ENCODE results near the gene EPB41L5. TPM values are rescaled to one million over a fixed set of nuclear protein-coding genes. Genes with fewer than 3 reads are reported as not detected.

The EPB41L5 gene
- total and polyA plus RNA-seq, 11 donors = 3.1 to 16.9 (median 9.8) TPM

DNA sequence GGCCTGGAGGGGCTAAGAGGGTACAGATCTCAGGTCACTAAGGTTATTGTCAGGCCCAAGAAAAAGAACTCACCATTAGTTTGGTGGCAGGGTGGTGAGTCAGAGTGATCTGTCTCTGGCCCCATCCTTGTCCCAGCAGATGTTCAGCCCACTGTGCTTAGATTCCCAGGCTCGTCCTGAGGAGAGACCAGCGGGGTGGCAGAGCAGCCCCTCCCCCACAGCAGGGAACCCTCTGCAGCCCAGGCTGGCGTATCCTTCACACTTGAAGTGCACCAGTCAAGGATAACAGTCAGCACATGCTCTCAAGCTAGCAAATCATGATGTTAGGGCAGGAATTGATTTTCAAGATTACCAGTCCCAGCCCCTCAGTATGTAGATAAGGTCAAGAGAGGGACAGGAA is 167.2 kb downstream of the EPB41L5 start:
- peaks cover 0 to 6% (median 0%) of the 10 kb centered on the region in 9 donors for H3K36me3 ChIP-seq
- no peak for DNase-seq
- H3K27ac ChIP-seq = no peak overlapping the region
- intact Hi-C loops (cut with DNase I) = no loop called here
- no peak overlapping the region for H3K4me3 ChIP-seq
- H3K4me1 ChIP-seq = peaks cover 0 to 23% (median 6%) of the 10 kb centered on the region in 12 donors
- WGBS, 4 donors = 87 to 97% (median 94%) methylated on average over 3 of the region's 3 CpGs
- TF ChIP-seq POLR2A (IDR thresholded peaks at IDR 0.05) (no peak), CTCF (IDR thresholded peaks at IDR 0.05) (no peak)
- no peaks in the 10 kb centered on the region for H3K27me3 ChIP-seq
- no peaks in the 10 kb centered on the region for H3K9me3 ChIP-seq
- ATAC-seq = no peak

- TF ChIP-seq CTCF (IDR thresholded peaks at IDR 0.05) (no peak), POLR2A (IDR thresholded peaks at IDR 0.05) (no peak)
- intact Hi-C loops (cut with DNase I) = no loop called here
- no peak for ATAC-seq
- H3K4me1 ChIP-seq = peaks cover 0 to 16% (median 0%) of the 10 kb centered on the region in 12 donors
- no peaks in the 10 kb centered on the region for H3K9me3 ChIP-seq
- DNase-seq = no peak
- WGBS, 4 donors = 52 to 62% (median 59%) methylated on average over 5 of the region's 5 CpGs
- H3K27me3 ChIP-seq = no peaks in the 10 kb centered on the region
- no peak overlapping the region for H3K27ac ChIP-seq
- peaks cover 0 to 4% (median 0%) of the 10 kb centered on the region in 9 donors for H3K36me3 ChIP-seq
- H3K4me3 ChIP-seq = no peak overlapping the region
Measured at GRCh38 chr2:120182019-120182560, 169.2 kb downstream of the EPB41L5 start.

- H3K4me1 ChIP-seq = peaks cover 0 to 8% (median 0%) of the 10 kb centered on the region in 12 donors
- no peaks in the 10 kb centered on the region for H3K36me3 ChIP-seq
- no peak for ATAC-seq
- WGBS, 4 donors = 66 to 94% (median 86%) methylated on average over 1 of the region's 1 CpG
- intact Hi-C loops (cut with DNase I) = no loop called here
- H3K27me3 ChIP-seq = no peaks in the 10 kb centered on the region
- no peak for DNase-seq
- no peak overlapping the region for H3K27ac ChIP-seq
- H3K4me3 ChIP-seq = no peak overlapping the region
- no peak for TF ChIP-seq POLR2A (IDR thresholded peaks at IDR 0.05)
- no peak for TF ChIP-seq CTCF (IDR thresholded peaks at IDR 0.05)
- H3K9me3 ChIP-seq = peaks cover 0 to 20% (median 4%) of the 10 kb centered on the region in 12 donors
Measured at GRCh38 chr2:120189189-120189588, 176.3 kb downstream of the EPB41L5 start.

DNA sequence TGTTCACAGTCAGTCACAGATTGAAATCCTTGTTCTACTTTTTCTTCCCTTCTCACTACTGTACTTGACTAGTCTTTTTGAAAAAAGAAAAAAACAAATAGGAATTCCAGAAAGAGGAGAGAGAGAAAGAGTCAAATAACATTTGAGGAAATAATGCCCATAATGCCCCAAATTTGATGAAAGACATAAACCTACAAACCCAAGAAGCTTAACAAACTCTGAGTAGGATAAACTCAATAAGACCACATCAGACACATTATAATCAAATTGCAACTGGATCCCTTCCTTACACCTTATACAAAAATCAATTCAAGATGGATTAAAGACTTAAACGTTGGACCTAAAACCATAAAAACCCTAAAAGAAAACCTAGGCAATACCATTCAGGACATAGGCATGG is 179.4 kb downstream of the EPB41L5 start:
- WGBS, 4 donors = 81 to 100% (median 86%) methylated on average over 1 of the region's 1 CpG
- DNase-seq (no peak), ATAC-seq (no peak)
- H3K36me3 ChIP-seq = no peaks in the 10 kb centered on the region
- intact Hi-C loops (cut with DNase I) = no loop called here
- H3K9me3 ChIP-seq = peaks cover 0 to 43% (median 5%) of the 10 kb centered on the region in 12 donors
- peaks cover 0 to 8% (median 0%) of the 10 kb centered on the region in 12 donors for H3K4me1 ChIP-seq
- H3K4me3 ChIP-seq = no peak overlapping the region
- no peak overlapping the region for H3K27ac ChIP-seq
- no peak for TF ChIP-seq CTCF (IDR thresholded peaks at IDR 0.05)
- H3K27me3 ChIP-seq = no peaks in the 10 kb centered on the region
